Measurements from ENCODE around the gene KCNIP3.
"Not testable (repeated sequence)": the region's sequence is repeated elsewhere in the genome, so short reads cannot be mapped to it uniquely, and the experiment has no call there.

DNA sequence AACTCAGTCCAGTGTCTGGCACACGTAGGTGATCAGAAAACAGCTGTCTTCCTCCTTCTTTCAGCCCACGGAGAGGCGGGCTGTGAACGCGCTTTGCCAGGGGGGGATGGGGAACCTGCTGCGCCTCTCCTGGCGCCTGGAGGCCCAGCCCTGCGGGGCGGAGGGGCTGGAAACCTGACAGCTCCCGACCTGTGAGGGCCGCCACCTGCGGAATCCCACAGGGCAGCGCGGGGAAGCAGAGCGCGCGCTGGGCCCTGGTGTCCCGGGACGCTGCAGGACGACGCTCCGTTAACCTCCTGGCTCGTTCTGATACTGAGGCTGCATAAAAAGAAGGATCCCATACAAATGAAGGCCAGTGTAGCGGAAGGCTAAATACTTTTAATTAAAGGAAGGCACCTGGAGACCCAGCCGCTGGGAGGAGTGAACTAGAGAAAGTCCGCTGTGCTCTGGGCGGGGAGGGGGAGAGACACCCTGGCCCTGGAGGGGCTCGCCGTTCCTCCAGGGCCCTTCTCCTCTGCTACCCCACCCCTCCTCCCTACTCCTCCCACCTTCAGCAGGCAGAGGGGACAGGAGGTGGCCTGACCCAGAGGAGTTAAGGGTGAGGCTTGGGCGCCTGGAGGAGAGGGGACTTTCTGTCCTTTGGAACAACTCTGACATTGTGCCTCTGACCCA is 130.2 kb downstream of the KCNIP3 start:
- TF ChIP-seq CTCF, POLR2A (IDR thresholded peaks at IDR 0.05): not testable (repeated sequence)

Data from lower leg skin (tissue), 3 donors.